Kidney epithelial cell (primary cell): ENCODE results near the gene TELO2. TPM values are rescaled to one million over a fixed set of nuclear protein-coding genes. Genes with fewer than 3 reads are reported as not detected.

ENCODE experiments used
- DNase-seq: peaks from one replicate; pipeline ENCODE4 v3.0.0-alpha.2; 2010; ENCODE audit warnings: low read depth
- H3K27me3 ChIP-seq: 2 replicates; pipeline ENCODE4 v1.6.0; 2011; ENCODE audit warnings: low read length; ENCODE audit not compliant: control insufficient read depth, insufficient read depth
- H3K36me3 ChIP-seq: 2 replicates; pipeline ENCODE4 v1.5.1; 2011; ENCODE audit warnings: low read length; ENCODE audit not compliant: control insufficient read depth, insufficient read depth
- H3K4me3 ChIP-seq: 2 replicates; pipeline ENCODE4 v1.5.1; 2011; ENCODE audit warnings: low read depth, mild to moderate bottlenecking, control low read depth, low read length
- CTCF ChIP-seq: IDR thresholded peaks from 2 replicates; pipeline ENCODE4 v1.5.1; 2011; ENCODE audit warnings: mild to moderate bottlenecking, moderate library complexity, low read length, control low read depth, inconsistent platforms; ENCODE audit not compliant: insufficient read depth, poor library complexity, severe bottlenecking
- total RNA-seq: library from RNA; depleted of rRNA; stranded (reverse); fragments of >200 nt; gene quantifications from 2 replicates; pipeline ENCODE4 v1.2.3, GENCODE V29; 2015

The TELO2 gene
- total RNA-seq, 1 donor from 2014 or later: 23.1 TPM

GRCh38 chr16:1494129-1494640 is 1.0 kb downstream of the TELO2 start:
- H3K36me3 ChIP-seq: no peaks in the 10 kb centered on the region
- TF ChIP-seq CTCF: peak; percentile 57
- no peaks in the 10 kb centered on the region for H3K27me3 ChIP-seq
- DNase-seq: no peak
- H3K4me3 ChIP-seq: peak overlapping the region; percentile 85

DNA sequence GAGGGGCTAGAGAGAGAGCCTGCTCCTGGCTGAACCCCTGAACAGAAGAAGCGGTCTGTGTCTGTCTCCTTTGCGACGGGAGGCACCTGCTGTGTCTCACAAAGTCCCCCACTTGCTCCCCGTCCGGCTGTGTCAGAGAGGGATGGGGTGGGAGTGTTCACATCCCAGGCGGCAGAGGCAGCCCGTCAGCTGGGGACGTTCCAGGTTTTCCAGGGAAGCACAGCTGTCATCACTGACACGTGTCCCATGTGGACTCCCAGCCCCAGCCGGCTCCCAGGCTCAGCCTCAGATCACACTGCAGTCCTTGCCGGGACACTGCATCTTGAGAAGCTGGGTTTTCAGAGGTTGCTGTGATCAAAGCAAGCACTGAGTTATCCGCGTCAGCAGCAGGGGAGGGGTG is 1.6 kb downstream of the TELO2 start:
- DNase-seq: no peak
- Histone ChIP-seq H3K36me3 (no peaks in the 10 kb centered on the region), H3K27me3 (no peaks in the 10 kb centered on the region), H3K4me3 (no peak overlapping the region)
- TF ChIP-seq CTCF: no peak

DNA sequence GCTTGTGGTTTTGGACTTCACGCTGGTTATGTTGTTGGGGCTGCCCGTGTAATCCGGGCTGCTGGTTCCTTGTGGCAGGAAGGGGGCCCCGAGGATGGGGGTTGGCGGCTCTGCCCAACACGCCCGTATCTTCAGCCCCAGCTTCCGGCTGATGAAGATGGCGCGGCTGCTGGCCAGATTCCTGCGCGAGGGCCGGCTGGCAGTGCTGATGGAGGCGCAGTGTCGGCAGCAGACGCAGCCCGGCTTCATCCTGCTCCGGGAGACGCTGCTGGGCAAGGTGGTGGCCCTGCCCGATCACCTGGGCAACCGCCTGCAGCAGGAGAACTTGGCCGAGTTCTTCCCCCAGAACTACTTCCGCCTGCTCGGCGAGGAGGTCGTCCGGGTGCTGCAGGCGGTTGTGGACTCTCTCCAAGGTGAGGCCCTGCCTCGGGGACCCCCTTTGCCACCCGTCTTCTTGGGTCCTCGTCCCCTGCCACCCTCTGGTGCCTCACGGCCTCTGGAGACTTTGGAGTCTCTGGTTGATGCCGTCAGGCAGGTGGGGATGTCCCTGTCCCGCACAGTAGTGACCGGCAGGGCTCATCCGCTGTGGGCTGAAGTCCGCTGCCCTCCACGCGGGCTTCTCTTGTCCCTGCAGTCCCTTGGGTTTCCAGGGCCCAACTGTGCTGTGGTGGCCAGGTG is 2.2 kb downstream of the TELO2 start:
- DNase-seq: no peak
- no peaks in the 10 kb centered on the region for H3K27me3 ChIP-seq
- H3K4me3 ChIP-seq: no peak overlapping the region
- no peak for TF ChIP-seq CTCF
- no peaks in the 10 kb centered on the region for H3K36me3 ChIP-seq

DNA sequence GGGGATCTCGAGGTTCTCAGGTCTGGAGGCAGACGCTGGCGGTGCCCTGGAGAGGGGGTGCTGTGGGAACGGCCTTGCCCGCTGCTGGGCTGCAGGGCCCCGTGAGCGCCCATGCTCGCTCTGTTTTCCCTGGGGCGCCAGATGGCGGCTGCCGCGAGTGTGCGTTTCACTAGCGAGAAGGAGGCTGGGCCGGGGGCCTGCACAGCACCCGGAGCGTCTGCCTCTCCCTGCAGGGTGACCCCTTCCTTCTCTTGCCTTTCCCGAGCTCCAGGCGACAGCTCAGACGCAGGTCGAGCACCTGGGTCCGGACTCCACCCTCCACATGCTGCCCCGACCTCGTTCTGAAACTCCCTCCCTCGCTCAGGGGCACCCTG is 2.7 kb downstream of the TELO2 start:
- no peak for DNase-seq
- H3K36me3 ChIP-seq: no peaks in the 10 kb centered on the region
- H3K27me3 ChIP-seq: no peaks in the 10 kb centered on the region
- H3K4me3 ChIP-seq: no peak overlapping the region
- no peak for TF ChIP-seq CTCF

DNA sequence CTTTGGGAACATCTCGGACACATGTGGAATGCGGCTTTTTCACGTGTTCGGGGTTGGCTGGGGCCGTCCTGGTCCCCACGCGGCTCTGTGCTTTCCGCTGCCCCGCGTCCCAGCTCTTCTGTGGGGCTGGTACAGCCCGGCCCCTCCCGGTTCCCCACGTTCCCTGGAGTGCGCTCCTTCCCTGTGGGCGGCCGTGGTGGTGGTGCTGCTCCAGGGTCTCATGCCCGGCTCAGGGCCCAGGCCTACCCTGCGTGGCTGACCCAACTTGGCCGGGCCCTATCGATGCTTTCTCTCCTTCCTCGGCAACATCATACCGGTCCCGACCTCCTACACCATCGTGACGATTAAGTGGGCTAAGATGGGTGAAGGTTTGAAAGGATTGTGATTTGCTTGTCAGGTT is 3.3 kb downstream of the TELO2 start:
- no peak for TF ChIP-seq CTCF
- no peaks in the 10 kb centered on the region for H3K36me3 ChIP-seq
- no peaks in the 10 kb centered on the region for H3K27me3 ChIP-seq
- DNase-seq: no peak
- no peak overlapping the region for H3K4me3 ChIP-seq
